Renal cortex interstitium (tissue), 11 donors: ENCODE data around the gene ERN1. TPM values are rescaled to one million over a fixed set of nuclear protein-coding genes. Genes with fewer than 3 reads are reported as not detected.

Source experiments
- DNase-seq, 11 donors: peaks; one replicate each; pipeline ENCODE4 v3.0.0-alpha.2; 2013; ENCODE audit warnings: low read depth in 9 of 11, low spot score in 4 of 11; ENCODE audit errors: extremely low read depth in 1 of 11
- polyA plus RNA-seq, 3 donors: library from polyadenylated mRNA; unstranded; fragments of 120-200 nt; gene quantifications; one replicate each; pipeline ENCODE4 v1.2.1, GENCODE V29; 2013; ENCODE audit not compliant: insufficient read length in 3 of 3

ERN1 gene
- polyA plus RNA-seq, 3 donors = 8.3 to 9.7 (median 8.6) TPM

DNA sequence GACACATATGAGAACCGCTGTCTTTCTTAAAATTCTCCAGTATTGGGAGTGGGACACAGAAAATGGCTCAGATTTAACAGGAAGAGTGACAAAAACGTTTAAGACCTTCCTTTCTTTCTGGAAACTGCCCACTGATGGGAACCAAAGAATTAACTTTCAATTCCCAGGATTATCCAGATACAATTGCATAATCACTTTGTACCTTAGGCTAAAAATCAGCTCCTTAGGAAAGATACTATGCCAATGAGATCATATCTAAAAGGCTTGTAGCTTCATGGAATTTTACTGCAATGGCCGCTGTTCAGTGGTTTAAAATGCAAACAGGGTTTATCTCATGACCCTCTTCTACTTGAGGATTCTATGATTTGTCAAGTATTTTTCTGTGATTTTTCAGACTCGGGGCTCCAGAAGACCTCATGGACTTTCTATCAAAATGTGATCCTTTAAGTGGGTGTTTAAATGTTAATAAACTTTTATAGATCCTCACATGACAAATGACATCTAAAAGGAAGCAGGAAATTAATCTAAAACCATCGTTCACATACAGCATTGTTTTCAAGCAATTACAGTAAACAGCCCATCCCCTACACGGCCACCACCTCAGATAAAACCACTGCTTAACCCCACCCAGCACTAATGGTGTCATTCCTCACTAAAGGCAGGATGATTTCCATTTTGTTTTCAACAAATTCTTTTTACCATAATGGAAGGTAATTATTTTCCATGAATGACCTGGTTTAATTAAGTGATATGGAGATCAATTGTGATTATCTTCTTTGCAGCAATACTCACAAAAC, 31.6 kb upstream of the ERN1 start:
- no peak for DNase-seq

DNA sequence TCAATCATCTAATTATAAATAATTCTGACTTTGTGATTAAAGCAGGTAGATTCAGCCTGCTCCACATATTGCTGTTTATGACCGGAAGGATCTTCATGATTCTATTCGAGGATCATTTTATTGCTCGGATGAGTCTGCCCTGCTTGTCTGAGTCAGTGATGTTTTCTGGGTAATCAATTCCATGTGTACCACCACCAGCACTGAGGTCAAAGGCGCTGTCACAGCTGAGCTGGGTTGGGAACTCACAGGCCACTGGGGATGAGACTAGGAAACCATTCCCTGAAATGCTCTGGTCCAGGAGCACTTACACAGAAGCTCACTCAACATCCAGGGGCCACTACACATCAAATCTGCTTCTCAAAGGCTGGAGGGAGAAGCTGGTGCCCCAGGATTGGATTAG, 30.4 kb upstream of the ERN1 start:
- no peak for DNase-seq

DNA sequence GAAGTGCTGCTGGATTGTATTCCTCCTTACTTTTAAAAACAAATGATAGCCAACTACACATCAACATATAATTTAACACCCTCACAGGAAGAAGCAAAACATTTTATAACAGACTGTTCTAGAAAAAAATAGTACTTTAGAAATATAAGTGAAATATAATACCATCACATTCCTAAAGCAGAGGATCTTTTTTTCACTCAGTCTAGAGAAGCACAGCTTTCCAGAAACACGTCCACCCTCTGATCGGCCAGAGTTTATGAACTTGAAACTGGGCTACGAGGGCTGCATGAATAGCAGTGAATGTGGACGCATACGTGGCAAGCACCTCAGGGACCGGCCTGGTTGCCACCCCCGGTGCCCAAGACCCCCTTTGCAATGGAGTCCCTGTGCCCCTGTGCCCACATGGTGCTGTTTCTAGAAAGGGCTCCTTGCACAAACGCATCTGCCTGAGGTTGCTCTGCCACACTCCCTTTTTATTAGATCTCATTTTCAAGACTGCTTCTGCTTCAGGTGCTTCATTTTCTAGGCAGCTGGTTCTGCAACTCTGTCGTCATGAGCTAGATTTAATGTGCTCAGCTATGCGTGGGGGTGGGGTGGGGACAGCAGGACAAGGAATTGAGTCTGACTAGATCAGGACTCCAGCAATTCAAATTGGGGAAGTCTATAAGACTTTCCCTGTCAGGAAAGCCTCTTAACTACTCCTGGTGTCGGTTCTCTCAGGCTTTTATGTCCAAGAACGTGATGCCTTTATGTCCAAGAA, 29.1 kb upstream of the ERN1 start:
- DNase-seq = no peak

DNA sequence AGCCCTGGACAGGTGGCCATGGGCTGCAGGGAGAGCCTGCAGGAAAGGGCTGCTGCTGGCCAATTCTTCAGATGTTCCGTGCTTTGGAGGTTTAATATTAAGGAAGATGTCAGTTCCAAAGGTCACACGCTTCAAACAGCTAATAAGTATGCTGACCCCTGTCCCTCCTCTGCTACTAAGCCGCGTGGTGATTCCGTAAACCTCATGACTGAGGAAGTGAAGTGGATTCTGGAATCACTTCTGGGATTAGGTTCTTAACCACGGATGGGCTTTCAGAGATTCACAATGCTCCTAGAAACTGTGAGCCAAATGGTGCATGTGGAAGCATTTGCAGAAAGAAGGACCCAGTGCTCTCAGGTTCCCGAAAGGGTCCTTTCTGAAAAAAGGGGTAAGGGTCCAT, 28.5 kb upstream of the ERN1 start:
- DNase-seq = no peak

DNA sequence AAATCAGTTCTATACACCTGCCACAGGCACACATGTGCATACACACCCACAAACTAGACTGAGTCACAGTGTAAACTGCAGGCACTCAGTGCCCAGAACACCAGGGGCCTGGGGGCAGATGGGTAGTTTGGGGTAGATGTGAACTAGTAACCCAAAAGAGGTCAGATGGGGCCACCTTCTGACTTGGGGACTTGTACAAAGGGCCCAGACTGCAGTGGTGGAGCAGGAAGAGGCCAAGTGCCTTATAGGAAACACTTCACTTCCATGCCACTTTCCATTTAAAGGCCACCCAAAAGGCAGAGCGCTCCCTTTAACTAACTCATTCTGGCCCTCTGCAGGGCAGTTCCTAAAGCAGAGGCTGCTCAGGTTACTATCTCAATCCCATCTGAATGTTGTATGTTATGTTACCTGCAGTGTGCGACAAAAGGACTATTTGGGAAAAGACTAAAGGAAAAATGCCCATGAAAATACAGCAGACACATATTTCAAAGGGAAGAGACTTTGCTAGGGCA, 27.8 kb upstream of the ERN1 start:
- DNase-seq = no peak

DNA sequence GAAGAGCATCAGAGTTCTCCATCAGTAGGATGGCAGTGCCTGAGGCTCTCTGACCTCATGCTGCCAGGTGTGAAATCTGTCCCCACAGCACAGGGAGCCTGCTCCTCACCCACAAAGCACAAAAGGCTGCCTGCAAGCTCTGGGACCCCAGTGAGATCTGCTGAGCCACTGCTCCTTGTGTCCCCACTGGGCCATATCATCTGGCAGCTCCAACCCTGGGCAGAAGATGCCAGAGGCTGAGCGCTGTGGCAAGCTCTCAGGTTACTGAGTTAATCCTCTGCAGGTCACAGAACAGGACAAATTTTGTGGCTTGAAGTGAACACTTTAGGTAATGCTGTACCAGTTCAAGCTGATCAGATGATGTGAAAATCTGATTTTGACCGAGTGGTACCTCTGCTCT, 26.7 kb upstream of the ERN1 start:
- no peak for DNase-seq

DNA sequence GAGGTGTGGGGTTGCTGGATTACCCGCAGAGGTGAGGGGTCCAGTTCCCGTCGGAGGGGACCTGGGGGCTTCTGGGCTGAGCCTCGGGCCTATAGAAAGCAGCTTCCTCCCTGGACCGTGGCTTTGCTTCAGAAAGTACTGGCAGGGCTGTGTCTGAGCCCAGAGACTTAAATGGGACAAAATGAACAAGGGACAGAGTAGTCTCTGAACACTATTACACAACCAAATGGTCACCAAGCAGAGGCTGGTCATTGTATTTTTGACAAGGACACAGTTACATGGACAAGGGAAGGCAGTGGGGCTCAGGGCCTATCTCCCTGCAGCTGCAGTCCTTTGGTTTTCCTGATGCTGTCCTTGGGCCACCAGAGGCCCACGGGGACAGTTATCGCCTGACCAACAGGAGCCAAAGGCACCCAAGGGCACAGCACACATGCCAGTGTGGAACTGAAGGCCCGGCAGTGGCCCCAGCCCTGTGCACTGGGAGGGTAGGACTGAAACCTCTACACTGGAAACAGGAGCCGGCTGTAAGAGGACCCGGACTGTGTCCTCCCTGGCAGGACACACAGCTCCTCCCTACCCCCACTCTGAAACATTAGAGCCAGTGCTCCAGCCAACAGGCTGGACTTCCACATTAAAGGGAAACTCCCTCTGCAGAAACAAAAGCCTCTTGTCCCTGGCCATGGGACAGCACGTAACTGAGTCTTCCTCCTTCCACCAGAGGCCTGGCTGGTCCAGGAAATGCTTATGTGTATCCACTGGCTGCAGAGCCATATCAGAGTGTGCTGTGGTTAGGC, 26.0 kb upstream of the ERN1 start:
- no peak for DNase-seq

DNA sequence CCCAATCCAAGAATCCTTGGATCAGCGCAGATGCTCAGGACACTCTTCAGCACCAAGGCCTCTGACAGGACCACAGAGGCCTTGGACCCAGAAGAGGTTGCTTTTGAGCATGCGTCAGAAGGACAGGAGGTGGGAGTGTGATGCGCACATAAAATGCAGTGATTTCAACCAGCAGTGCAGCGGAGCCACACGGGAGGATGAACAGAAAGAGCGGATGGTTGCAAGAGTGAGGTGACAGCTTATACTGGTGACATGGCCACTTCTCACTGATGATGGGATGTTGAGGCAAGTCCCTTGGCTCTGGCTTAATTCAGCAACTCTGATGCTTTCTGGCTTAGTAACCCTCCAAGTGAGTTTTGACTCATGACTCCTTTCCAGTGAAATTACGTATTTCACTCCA, 25.2 kb upstream of the ERN1 start:
- no peak for DNase-seq

DNA sequence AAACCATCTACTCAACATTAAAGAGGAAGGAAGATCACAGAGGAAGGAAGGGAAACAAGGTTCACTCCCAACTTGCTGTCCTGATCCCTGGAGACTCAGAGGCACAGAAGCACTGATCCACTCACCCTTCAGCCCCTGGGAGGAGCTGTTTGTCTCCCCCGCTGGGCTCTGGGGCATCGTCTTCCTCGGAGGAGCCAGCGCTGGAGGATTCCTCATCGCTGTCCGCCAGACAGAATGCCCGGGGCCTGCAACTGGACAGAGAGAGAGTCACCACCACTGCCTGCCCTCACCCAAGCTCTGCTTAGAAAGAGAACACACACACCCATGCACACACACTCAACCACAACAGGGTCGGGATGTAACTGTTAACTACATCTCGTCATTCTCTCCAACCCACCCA, 24.8 kb upstream of the ERN1 start:
- no peak for DNase-seq

DNA sequence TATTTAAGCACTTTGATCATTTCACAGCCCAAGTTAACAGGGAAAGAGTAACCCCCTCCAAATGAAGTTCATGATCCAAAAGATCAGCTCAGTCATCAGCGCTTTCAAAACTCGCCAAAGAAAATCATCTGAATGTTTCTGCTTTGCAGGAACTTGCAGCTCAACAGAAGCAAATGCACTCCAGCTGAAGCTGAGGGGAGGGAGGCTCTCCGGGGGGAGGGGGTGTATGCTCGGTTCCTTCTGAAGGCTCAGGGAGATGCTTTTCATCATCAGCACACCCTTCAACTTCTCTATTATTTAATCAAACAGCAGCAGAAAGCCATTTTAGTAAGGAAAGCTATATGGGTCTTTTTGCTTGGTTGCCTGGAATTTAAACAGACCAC, 24.4 kb upstream of the ERN1 start:
- DNase-seq = peak in 2 of 11 donors; percentile 43 to 51

DNA sequence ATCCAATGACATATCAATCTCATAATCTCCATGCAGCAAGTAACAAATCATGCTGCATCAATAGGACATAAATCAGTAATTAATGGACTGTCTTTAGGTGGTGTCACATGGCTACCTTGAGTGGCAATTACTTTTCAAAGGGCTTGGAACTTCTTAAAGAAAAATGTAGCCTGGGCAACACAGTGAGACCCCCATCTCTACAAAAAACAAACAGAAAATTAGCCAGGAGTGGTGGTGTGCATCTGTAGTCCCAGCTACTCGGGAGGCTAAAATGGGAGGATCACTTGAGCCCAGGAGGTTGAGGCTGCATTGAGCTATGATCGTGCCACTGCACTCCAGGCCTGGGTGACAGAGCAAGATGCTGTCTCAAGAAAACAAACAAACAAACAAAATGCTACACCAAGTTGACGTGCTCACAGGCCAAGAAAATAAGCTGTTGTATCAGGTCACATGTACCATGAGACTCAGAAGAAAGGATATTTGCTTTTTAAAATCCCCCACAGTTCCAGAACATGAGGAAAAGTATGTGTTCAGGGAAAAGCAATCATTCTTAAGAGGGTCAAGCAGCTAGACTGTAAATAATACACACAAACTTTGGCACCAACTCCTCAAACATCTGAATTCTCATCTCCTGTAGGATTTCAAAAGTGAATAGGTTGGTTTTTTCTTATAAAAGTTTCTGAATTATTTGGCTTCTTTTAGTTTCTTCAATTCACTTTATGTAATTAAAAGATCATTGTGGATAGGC, 23.8 kb upstream of the ERN1 start:
- no peak for DNase-seq

DNA sequence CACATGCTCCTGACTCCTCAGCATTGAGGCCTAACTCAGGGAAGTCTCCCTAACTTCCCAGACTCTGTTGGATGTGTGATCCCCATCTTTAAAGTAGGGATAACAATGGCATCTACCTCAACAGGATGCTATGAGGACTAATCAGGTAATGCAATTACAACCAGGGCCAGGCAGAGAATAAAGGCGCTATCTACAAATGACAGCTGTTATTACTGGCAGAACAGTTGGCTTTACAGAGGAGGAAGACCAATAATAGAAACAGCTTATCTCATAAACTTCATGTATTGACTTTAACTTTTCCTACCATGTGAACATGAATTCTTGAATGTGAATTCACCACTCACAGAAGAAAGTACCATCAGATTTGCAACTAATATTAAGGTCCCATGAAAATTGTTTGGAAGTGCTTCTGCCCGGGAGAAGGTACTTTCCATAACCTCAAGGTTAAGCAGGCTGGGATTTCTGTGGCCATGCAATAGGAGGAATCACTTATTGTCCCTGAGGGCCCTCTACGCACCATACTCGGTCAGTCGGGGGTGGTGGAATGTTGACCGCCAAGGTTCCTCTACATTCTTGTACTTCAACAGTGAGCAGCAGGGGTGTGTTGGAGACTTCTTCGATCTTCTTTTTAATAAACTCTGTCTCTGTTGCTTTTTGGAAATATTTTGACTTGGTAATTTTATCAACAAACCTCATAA, 22.6 kb upstream of the ERN1 start:
- DNase-seq = no peak

DNA sequence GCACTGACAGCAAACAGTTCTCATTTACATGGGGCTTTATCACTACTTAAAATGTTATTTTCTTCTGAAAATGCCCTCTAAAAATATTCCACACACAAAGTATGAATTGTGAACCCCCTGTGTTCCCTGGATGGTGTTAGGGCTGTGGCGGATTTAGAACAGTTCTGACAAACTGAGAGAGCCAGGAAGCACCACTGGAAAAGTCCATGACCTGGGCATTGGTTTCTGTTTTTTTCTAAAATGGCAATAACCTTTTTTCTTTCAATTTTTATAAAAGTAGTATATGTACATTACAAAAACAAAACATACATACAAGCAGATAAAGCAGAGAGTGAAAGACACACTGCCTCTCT, 21.0 kb upstream of the ERN1 start:
- no peak for DNase-seq

DNA sequence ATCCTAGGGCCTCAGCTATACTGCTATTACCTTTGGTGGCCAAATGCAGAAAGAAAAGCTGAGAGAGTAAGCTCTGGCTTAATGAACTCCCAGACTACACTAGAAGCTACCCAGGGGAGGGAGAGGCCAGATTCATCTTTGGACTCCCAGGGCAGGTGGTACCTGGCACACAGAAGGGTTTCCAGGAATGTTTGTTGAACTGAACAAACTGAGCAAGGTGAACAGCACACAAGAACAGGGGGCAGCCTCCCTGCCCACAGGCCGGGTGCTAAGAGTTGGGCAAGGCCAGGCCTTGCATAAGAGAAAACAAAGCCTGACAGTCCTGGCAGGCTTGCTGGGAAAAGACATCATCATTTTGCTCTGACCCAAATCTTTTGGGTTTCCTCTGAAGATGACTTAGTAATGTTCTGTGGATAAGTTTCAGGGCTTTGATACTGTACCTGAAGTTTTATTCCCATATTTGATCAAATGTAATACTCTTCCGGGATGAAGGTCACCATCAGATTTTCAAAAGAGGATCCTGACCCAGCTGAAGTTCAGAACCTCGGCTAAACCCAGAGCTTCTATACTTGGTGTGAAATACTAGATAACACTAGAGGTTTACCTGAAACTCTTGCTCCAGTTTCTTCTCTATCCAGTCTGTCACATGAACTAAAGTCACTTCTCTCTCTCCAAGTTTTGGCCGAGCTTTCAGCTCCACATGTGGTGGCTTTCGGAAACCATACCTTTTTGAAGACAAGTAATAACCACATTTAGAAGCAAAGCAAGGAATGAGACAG, 20.5 kb upstream of the ERN1 start:
- DNase-seq = no peak

DNA sequence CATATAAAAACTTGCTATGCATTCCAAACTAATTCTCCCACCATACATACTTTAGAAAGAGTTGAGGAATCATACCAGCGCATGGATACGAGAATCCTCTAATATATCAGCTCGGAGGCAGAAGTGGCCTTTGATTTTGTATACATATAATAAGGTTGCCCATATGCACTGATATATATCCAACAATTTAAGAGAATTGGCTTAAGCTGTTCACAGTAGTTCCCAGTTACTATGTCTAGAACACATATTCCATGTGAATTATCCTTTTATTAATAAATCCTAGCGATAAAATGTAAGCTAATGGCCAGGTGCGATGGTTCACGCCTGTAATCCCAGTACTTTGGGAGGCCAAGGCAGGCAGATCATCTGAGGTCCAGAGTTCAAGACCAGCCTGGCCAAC, 19.3 kb upstream of the ERN1 start:
- DNase-seq = no peak

DNA sequence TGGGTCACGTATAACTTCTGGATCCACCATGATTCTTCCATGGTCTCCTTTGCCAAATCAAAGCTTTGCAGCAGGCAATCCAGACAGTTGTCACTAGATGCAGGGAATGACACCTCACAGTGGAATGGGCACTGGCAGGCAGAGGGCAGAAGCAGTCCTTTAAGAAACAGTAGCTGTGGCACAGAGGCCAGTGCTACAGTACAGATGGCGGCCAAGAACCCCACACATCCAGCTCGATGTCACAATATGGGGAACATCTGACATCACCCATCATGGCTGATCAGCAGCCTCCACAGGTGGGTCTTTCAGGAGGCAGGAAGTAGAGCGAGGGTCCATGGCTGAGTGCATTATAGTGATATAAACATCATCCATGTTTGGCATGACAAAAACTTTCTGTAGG, 18.8 kb upstream of the ERN1 start:
- no peak for DNase-seq

DNA sequence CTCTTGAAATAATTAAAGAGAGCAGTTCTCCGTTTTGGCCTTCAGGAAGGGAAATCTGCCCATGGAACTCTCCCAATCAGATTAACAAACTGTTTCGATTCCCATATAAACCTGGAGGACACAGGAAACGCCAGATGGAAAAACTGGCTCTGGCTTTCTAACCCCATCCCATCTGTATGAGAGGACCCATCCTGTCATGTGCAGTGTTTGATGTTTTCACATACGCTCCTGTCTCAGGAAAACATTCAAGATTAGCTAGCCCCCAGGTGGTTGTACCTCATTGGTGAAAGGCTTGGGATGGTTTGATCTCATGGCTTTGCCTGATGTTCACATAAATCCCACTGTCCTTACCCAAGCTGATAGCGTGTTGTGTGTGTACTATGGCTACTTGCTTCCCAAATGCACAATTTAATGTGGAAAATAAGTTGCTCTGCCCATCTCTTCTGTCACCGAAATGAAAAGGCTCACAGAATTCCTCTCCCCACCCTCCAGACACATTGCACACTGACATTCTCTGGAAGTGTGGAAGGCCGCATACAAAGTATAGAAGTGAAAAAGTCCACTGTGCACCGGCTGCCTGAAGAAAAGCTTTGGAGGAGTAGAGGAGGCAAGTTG, 18.2 kb upstream of the ERN1 start:
- no peak for DNase-seq
